GM12878 (cell line): ENCODE data around the gene GRK5.

Experiments used
- EP300 ChIP-seq, 2 experiments: fragments of 150-350 bp in 1 of 2; IDR thresholded peaks; 2 replicates each; pipeline ENCODE4 v1.6.1; 2011 to 2012; ENCODE audit warnings: low read depth in 2 of 2, low read length in 2 of 2, borderline replicate concordance in 1 of 2, improper control_type of control experiment in 1 of 2, inconsistent platforms in 1 of 2; ENCODE audit not compliant: control insufficient read depth in 1 of 2
- MAX ChIP-seq: IDR thresholded peaks from 2 replicates; pipeline ENCODE4 v1.6.1; 2012; ENCODE audit warnings: low read depth, low read length, improper control_type of control experiment
- POLR2A ChIP-seq: IDR thresholded peaks from 2 replicates; pipeline ENCODE4 v1.6.1; 2011; ENCODE audit warnings: low read depth, mild to moderate bottlenecking, low read length
- YY1 ChIP-seq: IDR thresholded peaks from 2 replicates; pipeline ENCODE4 v1.6.1; 2011; ENCODE audit warnings: low read depth, mild to moderate bottlenecking, low read length
- TF ChIP-seq, protein P1 (sequence below), 3 experiments: IDR thresholded peaks in 2 of 3; conservative IDR thresholded peaks in 1 of 3; 2 replicates each; pipeline ENCODE4 v1.5.1; 2011; ENCODE audit warnings: low read depth in 3 of 3, low read length in 3 of 3, mild to moderate bottlenecking in 3 of 3, control low read depth in 2 of 3, moderate library complexity in 2 of 3, inconsistent platforms in 1 of 3, mixed read lengths in 1 of 3; ENCODE audit not compliant: control insufficient read depth in 2 of 3, insufficient read depth in 1 of 3; ENCODE audit errors: extremely low read depth in 1 of 3
- TF ChIP-seq, protein P2 (sequence below): IDR thresholded peaks from 2 replicates; pipeline ENCODE4 v1.6.1; 2012; ENCODE audit warnings: low read length, inconsistent platforms

- no peak for TF ChIP-seq EP300 (IDR thresholded peaks at IDR 0.05; ENCODE audit: borderline replicate concordance in 1 of 2, control insufficient read depth in 1 of 2, low read depth in 2 of 2, low read length in 2 of 2)
- TF ChIP-seq, protein P1, sequence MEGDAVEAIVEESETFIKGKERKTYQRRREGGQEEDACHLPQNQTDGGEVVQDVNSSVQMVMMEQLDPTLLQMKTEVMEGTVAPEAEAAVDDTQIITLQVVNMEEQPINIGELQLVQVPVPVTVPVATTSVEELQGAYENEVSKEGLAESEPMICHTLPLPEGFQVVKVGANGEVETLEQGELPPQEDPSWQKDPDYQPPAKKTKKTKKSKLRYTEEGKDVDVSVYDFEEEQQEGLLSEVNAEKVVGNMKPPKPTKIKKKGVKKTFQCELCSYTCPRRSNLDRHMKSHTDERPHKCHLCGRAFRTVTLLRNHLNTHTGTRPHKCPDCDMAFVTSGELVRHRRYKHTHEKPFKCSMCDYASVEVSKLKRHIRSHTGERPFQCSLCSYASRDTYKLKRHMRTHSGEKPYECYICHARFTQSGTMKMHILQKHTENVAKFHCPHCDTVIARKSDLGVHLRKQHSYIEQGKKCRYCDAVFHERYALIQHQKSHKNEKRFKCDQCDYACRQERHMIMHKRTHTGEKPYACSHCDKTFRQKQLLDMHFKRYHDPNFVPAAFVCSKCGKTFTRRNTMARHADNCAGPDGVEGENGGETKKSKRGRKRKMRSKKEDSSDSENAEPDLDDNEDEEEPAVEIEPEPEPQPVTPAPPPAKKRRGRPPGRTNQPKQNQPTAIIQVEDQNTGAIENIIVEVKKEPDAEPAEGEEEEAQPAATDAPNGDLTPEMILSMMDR (IDR thresholded peaks at IDR 0.05 in 2 of 3, conservative IDR thresholded peaks at IDR 0.05 in 1 of 3; ENCODE audit: control insufficient read depth in 2 of 3, extremely low read depth in 1 of 3, insufficient read depth in 1 of 3, low read depth in 3 of 3, low read length in 3 of 3): no peak
- TF ChIP-seq MAX: no peak
- no peak for TF ChIP-seq POLR2A
- TF ChIP-seq YY1: no peak
- TF ChIP-seq, protein P2, sequence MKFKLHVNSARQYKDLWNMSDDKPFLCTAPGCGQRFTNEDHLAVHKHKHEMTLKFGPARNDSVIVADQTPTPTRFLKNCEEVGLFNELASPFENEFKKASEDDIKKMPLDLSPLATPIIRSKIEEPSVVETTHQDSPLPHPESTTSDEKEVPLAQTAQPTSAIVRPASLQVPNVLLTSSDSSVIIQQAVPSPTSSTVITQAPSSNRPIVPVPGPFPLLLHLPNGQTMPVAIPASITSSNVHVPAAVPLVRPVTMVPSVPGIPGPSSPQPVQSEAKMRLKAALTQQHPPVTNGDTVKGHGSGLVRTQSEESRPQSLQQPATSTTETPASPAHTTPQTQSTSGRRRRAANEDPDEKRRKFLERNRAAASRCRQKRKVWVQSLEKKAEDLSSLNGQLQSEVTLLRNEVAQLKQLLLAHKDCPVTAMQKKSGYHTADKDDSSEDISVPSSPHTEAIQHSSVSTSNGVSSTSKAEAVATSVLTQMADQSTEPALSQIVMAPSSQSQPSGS: no peak
Observed at GRCh38 chr10:119428789-119429188, 221.4 kb downstream of the GRK5 start.
